ENCODE measurements around the gene RIPK4. TPM values are rescaled to one million over a fixed set of nuclear protein-coding genes. Genes with fewer than 3 reads are reported as not detected.

The RIPK4 gene
- total RNA-seq, 1 donor from 2014 or later: 0.07 TPM

GRCh38 chr21:41752231-41752681 is 14.6 kb downstream of the RIPK4 start:
- intact Hi-C loops (cut with micrococcal nuclease): no loop called here
- CTCF ChIA-PET: no interaction called here
- TF ChIP-seq, protein P1, sequence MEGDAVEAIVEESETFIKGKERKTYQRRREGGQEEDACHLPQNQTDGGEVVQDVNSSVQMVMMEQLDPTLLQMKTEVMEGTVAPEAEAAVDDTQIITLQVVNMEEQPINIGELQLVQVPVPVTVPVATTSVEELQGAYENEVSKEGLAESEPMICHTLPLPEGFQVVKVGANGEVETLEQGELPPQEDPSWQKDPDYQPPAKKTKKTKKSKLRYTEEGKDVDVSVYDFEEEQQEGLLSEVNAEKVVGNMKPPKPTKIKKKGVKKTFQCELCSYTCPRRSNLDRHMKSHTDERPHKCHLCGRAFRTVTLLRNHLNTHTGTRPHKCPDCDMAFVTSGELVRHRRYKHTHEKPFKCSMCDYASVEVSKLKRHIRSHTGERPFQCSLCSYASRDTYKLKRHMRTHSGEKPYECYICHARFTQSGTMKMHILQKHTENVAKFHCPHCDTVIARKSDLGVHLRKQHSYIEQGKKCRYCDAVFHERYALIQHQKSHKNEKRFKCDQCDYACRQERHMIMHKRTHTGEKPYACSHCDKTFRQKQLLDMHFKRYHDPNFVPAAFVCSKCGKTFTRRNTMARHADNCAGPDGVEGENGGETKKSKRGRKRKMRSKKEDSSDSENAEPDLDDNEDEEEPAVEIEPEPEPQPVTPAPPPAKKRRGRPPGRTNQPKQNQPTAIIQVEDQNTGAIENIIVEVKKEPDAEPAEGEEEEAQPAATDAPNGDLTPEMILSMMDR (IDR thresholded peaks at IDR 0.05): no peak
- H3K36me3 Mint-ChIP-seq (ENCODE audit: low read depth): no peaks in the 10 kb centered on the region
- H3K4me3 Mint-ChIP-seq: no peak overlapping the region
- no peaks in the 10 kb centered on the region for H3K4me1 Mint-ChIP-seq
- DNase-seq (no peak), ATAC-seq (ENCODE audit: low read depth) (no peak)
- POLR2A ChIA-PET: no interaction called here
- H3K27ac Mint-ChIP-seq: no peak overlapping the region
- no peaks in the 10 kb centered on the region for H3K27me3 Mint-ChIP-seq
- no peaks in the 10 kb centered on the region for H3K9me3 Mint-ChIP-seq

DNA sequence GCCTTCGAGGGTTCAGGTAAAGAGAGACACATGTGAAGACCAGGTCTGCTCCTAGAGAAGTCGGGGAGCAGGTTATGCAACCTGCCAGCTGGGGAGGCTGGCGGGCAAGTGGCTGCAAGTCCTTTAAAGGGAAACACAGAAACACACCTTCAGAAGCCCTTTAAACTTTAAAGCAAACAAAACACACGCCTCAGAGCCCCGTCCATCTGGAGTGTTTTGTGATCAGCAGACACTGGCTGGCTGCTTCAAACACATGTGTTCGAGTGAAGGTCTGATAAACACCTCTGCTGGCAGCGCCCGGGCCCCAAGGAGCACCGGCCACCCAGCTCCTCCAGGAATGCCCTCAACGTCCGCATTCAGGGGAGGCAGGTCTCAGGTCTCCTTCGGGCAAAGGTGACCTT is 15.2 kb downstream of the RIPK4 start:
- intact Hi-C loops (cut with micrococcal nuclease): no loop called here
- no peak overlapping the region for H3K27ac Mint-ChIP-seq
- no peaks in the 10 kb centered on the region for H3K9me3 Mint-ChIP-seq
- no peaks in the 10 kb centered on the region for H3K36me3 Mint-ChIP-seq (ENCODE audit: low read depth)
- DNase-seq: no peak
- no peak overlapping the region for H3K4me3 Mint-ChIP-seq
- TF ChIP-seq, protein P1 (IDR thresholded peaks at IDR 0.05): no peak
- no peaks in the 10 kb centered on the region for H3K27me3 Mint-ChIP-seq
- no peaks in the 10 kb centered on the region for H3K4me1 Mint-ChIP-seq
- ChIA-PET CTCF (no interaction called here), POLR2A (no interaction called here)
- no peak for ATAC-seq (ENCODE audit: low read depth)

GRCh38 chr21:41750532-41751151 is 16.2 kb downstream of the RIPK4 start:
- Mint-ChIP-seq H3K4me1 (no peaks in the 10 kb centered on the region), H3K27ac (no peak overlapping the region), H3K4me3 (no peak overlapping the region), H3K36me3 (ENCODE audit: low read depth) (no peaks in the 10 kb centered on the region), H3K27me3 (no peaks in the 10 kb centered on the region), H3K9me3 (no peaks in the 10 kb centered on the region)
- ChIA-PET CTCF (no interaction called here), POLR2A (no interaction called here)
- intact Hi-C loops (cut with micrococcal nuclease): no loop called here
- no peak for DNase-seq
- TF ChIP-seq, protein P1 (IDR thresholded peaks at IDR 0.05): no peak
- no peak for ATAC-seq (ENCODE audit: low read depth)

DNA sequence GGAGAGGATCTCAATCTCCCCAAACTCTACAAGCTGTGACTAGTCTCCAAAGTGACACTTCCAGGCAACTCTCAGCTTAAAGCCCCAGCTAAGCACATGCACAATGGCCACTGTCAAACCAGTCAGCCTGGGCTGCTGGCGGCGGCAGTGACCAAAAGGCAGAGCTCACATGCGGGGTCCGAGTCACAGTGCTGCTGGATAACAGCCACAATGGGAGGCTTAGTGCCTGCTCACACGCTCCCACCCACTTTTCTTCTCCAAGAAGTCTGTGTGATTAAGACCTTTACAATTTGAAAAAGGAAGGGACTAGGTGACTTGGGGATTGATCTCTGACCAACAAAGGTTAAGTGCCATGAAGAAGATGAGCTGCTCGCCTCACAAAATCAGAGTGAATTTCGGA is 16.8 kb downstream of the RIPK4 start:
- Mint-ChIP-seq H3K27me3 (no peaks in the 10 kb centered on the region), H3K9me3 (no peaks in the 10 kb centered on the region), H3K4me3 (no peak overlapping the region), H3K4me1 (no peaks in the 10 kb centered on the region), H3K27ac (no peak overlapping the region), H3K36me3 (ENCODE audit: low read depth) (no peaks in the 10 kb centered on the region)
- TF ChIP-seq, protein P1 (IDR thresholded peaks at IDR 0.05): no peak
- POLR2A ChIA-PET: no interaction called here
- DNase-seq (no peak), ATAC-seq (ENCODE audit: low read depth) (no peak)
- intact Hi-C loops (cut with micrococcal nuclease): no loop called here
- CTCF ChIA-PET: no interaction called here

GRCh38 chr21:41749286-41749685 is 17.6 kb downstream of the RIPK4 start:
- Mint-ChIP-seq H3K36me3 (ENCODE audit: low read depth) (no peaks in the 10 kb centered on the region), H3K9me3 (no peaks in the 10 kb centered on the region), H3K4me3 (no peak overlapping the region), H3K27me3 (no peaks in the 10 kb centered on the region), H3K27ac (no peak overlapping the region), H3K4me1 (no peaks in the 10 kb centered on the region)
- no peak for ATAC-seq (ENCODE audit: low read depth)
- CTCF ChIA-PET: no interaction called here
- no peak for DNase-seq
- intact Hi-C loops (cut with micrococcal nuclease): no loop called here
- TF ChIP-seq, protein P1 (IDR thresholded peaks at IDR 0.05): no peak
- POLR2A ChIA-PET: no interaction called here

All from activated B cell treated with CpG ODN at 0.5 μM for 24 hours (primary cell).